CD14-positive monocyte (primary cell): ENCODE results near the gene CEACAM18. TPM values are rescaled to one million over a fixed set of nuclear protein-coding genes. Genes with fewer than 3 reads are reported as not detected.

Source experiments
- DNase-seq, 3 donors: peaks; one replicate each; pipeline ENCODE4 v3.0.0-alpha.2; 2011 to 2022
- H2AFZ ChIP-seq: 2 replicates; pipeline ENCODE4 v1.6.0; 2012; ENCODE audit warnings: mild to moderate bottlenecking, low read depth, low read length, inconsistent platforms; ENCODE audit not compliant: insufficient read depth, poor library complexity, severe bottlenecking
- H3K27ac ChIP-seq, 2 donors: 1 replicate in 1 of 2; 2 replicates in 1 of 2; pipeline ENCODE4 v1.5.1; 2012 to 2013; ENCODE audit warnings: low read length in 2 of 2, control low read depth in 1 of 2, inconsistent platforms in 1 of 2, low read depth in 1 of 2, mild to moderate bottlenecking in 1 of 2
- H3K27me3 ChIP-seq, 2 donors: one replicate each; pipeline versions ENCODE4 v1.6.0 to v1.6.1; 2011 to 2013; ENCODE audit warnings: low read length in 2 of 2; ENCODE audit not compliant: control insufficient read depth in 2 of 2, insufficient read depth in 2 of 2
- H3K36me3 ChIP-seq, 2 donors: replicated peaks in 1 of 2; 1 replicate in 1 of 2; 2 replicates in 1 of 2; pipeline versions ENCODE4 v1.5.1 to v1.6.1; 2012 to 2013; ENCODE audit warnings: low read length in 2 of 2, control low read depth in 1 of 2, inconsistent platforms in 1 of 2, mild to moderate bottlenecking in 1 of 2; ENCODE audit not compliant: insufficient read depth in 2 of 2, control insufficient read depth in 1 of 2
- H3K4me1 ChIP-seq, 2 donors: 1 replicate in 1 of 2; 2 replicates in 1 of 2; pipeline versions ENCODE4 v1.5.1 to v1.6.1; 2012 to 2013; ENCODE audit warnings: low read length in 2 of 2, control low read depth in 1 of 2, inconsistent platforms in 1 of 2, mild to moderate bottlenecking in 1 of 2, moderate library complexity in 1 of 2; ENCODE audit not compliant: insufficient read depth in 2 of 2, control insufficient read depth in 1 of 2
- H3K4me2 ChIP-seq: replicated peaks from 2 replicates; pipeline ENCODE3; 2012; ENCODE audit warnings: low read length, moderate library complexity, mild to moderate bottlenecking; ENCODE audit not compliant: poor library complexity, severe bottlenecking; ENCODE audit errors: extremely low read depth
- H3K4me3 ChIP-seq, 3 experiments: fragments of 200-600 bp in 1 of 3; sonication (generic) in 1 of 3; replicated peaks in 1 of 3; 1 replicate in 2 of 3; 2 replicates in 1 of 3; pipeline ENCODE4 v1.5.1; 2011 to 2013; ENCODE audit warnings: low read length in 3 of 3, mild to moderate bottlenecking in 3 of 3, control low read depth in 2 of 3, low read depth in 2 of 3, inconsistent platforms in 1 of 3, moderate library complexity in 1 of 3
- H3K79me2 ChIP-seq: 2 replicates; pipeline ENCODE4 v1.6.0; 2012; ENCODE audit warnings: mild to moderate bottlenecking, control low read depth, inconsistent platforms, low read length, moderate library complexity; ENCODE audit not compliant: insufficient read depth
- H3K9ac ChIP-seq: 2 replicates; pipeline ENCODE4 v1.6.0; 2017; ENCODE audit warnings: low read length, mild to moderate bottlenecking; ENCODE audit not compliant: insufficient read depth, poor library complexity, severe bottlenecking
- H3K9me3 ChIP-seq, 2 donors: replicated peaks in 1 of 2; 1 replicate in 1 of 2; 2 replicates in 1 of 2; pipeline versions ENCODE4 v1.5.1 to v1.6.1; 2012 to 2013; ENCODE audit warnings: low read length in 2 of 2, control low read depth in 1 of 2; ENCODE audit not compliant: control insufficient read depth in 1 of 2, insufficient read depth in 1 of 2
- H4K20me1 ChIP-seq: 2 replicates; pipeline ENCODE4 v1.6.0; 2012; ENCODE audit warnings: mild to moderate bottlenecking, low read length, control low read depth, moderate library complexity; ENCODE audit not compliant: insufficient read depth
- H3K27ac Mint-ChIP-seq, 7 donors: one replicate each; pipeline ENCODE4 v1.8.0; 2020; ENCODE audit warnings: mild to moderate bottlenecking in 7 of 7, mixed read lengths in 7 of 7, moderate library complexity in 6 of 7, inconsistent platforms in 2 of 7
- H3K27me3 Mint-ChIP-seq, 3 donors: one replicate each; pipeline ENCODE4 v1.8.0; 2021 to 2022; ENCODE audit warnings: low read depth in 3 of 3, mild to moderate bottlenecking in 3 of 3, mixed read lengths in 3 of 3, moderate library complexity in 3 of 3, inconsistent platforms in 1 of 3
- H3K36me3 Mint-ChIP-seq, 2 donors: one replicate each; pipeline ENCODE4 v1.8.0; 2020; ENCODE audit warnings: mixed read lengths in 2 of 2, inconsistent platforms in 1 of 2, mild to moderate bottlenecking in 1 of 2
- H3K4me1 Mint-ChIP-seq: one replicate; pipeline ENCODE4 v1.8.0; 2020; ENCODE audit warnings: mild to moderate bottlenecking, mixed read lengths
- H3K4me3 Mint-ChIP-seq, 2 donors: one replicate each; pipeline ENCODE4 v1.8.0; 2020; ENCODE audit warnings: mild to moderate bottlenecking in 2 of 2, mixed read lengths in 2 of 2, moderate library complexity in 1 of 2
- H3K9me3 Mint-ChIP-seq, 7 donors: one replicate each; pipeline ENCODE4 v1.8.0; 2020 to 2022; ENCODE audit warnings: mixed read lengths in 7 of 7, mild to moderate bottlenecking in 6 of 7, moderate library complexity in 6 of 7, inconsistent platforms in 2 of 7
- WGBS: methylation state at CpG from one replicate; pipeline ENCODE4 v1.1.5; 2013; ENCODE audit warnings: missing lambda C conversion rate; ENCODE audit not compliant: insufficient coverage; 5-methylcytosine and 5-hydroxymethylcytosine counted together
- intact Hi-C, 2 donors: fragments of 100-400 bp; cut with micrococcal nuclease; formaldehyde crosslinking; loops; one replicate each; pipeline versions ENCODE4 v1.15.0 to v1.15.1; 2023
- polyA plus RNA-seq, 3 donors: library from polyadenylated mRNA; depleted of rRNA in 1 of 3; unstranded in 2 of 3; stranded (reverse) in 1 of 3; fragments of 300-500 nt in 2 of 3; fragments of >200 nt in 1 of 3; fragmentation: Illumina TruSeq in 2 of 3; gene quantifications; 1 replicate in 2 of 3; 2 replicates in 1 of 3; pipeline ENCODE4 v1.2.3, GENCODE V29; 2012 to 2021
- TF ChIP-seq, protein P1 (sequence below): fragments of 200-600 bp; IDR thresholded peaks from one replicate; pipeline ENCODE4 v1.8.0; 2022; ENCODE audit warnings: antibody characterized with exemption, mild to moderate bottlenecking

CEACAM18 gene
- polyA plus RNA-seq, 3 donors: not detected

GRCh38 chr19:51469629-51470028 lies 8.7 kb upstream of the CEACAM18 start:
- Histone ChIP-seq H3K4me2 (no peak overlapping the region), H2AFZ (no peak overlapping the region), H3K9me3 (no peaks in the 10 kb centered on the region), H3K27ac (no peak overlapping the region), H3K4me3 (no peak overlapping the region), H4K20me1 (no peaks in the 10 kb centered on the region), H3K4me1 (peaks cover 10 to 27% of the 10 kb centered on the region in 2 donors), H3K36me3 (no peaks in the 10 kb centered on the region), H3K79me2 (no peaks in the 10 kb centered on the region), H3K27me3 (no peaks in the 10 kb centered on the region), H3K9ac (no peak overlapping the region)
- WGBS: 100% methylated on average over 1 of the region's 1 CpG
- intact Hi-C loops: loop anchor here (5.0 to 10.0 kb wide), 3 partner anchors 138 to 365 kb away; no protein-coding TSS in a partner anchor
- no peak overlapping the region for H3K4me3 Mint-ChIP-seq
- H3K27me3 Mint-ChIP-seq: peaks cover 8 to 23% (median 16%) of the 10 kb centered on the region in 3 donors
- no peak for DNase-seq
- H3K36me3 Mint-ChIP-seq: peaks cover 0 to 2% of the 10 kb centered on the region in 2 donors
- TF ChIP-seq, protein P1, sequence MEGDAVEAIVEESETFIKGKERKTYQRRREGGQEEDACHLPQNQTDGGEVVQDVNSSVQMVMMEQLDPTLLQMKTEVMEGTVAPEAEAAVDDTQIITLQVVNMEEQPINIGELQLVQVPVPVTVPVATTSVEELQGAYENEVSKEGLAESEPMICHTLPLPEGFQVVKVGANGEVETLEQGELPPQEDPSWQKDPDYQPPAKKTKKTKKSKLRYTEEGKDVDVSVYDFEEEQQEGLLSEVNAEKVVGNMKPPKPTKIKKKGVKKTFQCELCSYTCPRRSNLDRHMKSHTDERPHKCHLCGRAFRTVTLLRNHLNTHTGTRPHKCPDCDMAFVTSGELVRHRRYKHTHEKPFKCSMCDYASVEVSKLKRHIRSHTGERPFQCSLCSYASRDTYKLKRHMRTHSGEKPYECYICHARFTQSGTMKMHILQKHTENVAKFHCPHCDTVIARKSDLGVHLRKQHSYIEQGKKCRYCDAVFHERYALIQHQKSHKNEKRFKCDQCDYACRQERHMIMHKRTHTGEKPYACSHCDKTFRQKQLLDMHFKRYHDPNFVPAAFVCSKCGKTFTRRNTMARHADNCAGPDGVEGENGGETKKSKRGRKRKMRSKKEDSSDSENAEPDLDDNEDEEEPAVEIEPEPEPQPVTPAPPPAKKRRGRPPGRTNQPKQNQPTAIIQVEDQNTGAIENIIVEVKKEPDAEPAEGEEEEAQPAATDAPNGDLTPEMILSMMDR: no peak
- H3K27ac Mint-ChIP-seq: no peak overlapping the region
- peaks cover 34% of the 10 kb centered on the region for H3K4me1 Mint-ChIP-seq
- no peaks in the 10 kb centered on the region for H3K9me3 Mint-ChIP-seq

- no peak overlapping the region for H3K9ac ChIP-seq
- no peaks in the 10 kb centered on the region for H3K27me3 ChIP-seq
- no peak overlapping the region for H3K27ac Mint-ChIP-seq
- intact Hi-C loops: loop anchor here in 1 of 2 donors (5.0 kb wide), 2 partner anchors 136 to 191 kb away; no protein-coding TSS in a partner anchor
- H2AFZ ChIP-seq: no peak overlapping the region
- H3K36me3 ChIP-seq: no peaks in the 10 kb centered on the region
- H3K9me3 Mint-ChIP-seq: peaks cover 0 to 2% (median under 1%) of the 10 kb centered on the region in 7 donors
- peaks cover 10 to 25% of the 10 kb centered on the region in 2 donors for H3K4me1 ChIP-seq
- H3K4me3 ChIP-seq: no peak overlapping the region
- H3K4me3 Mint-ChIP-seq: no peak overlapping the region
- H3K27ac ChIP-seq: no peak overlapping the region
- TF ChIP-seq, protein P1: no peak
- no peaks in the 10 kb centered on the region for H4K20me1 ChIP-seq
- DNase-seq: no peak
- H3K9me3 ChIP-seq: no peaks in the 10 kb centered on the region
- WGBS: no CpG with 5 or more reads among the region's 9 CpGs
- H3K4me2 ChIP-seq: no peak overlapping the region
- no peaks in the 10 kb centered on the region for H3K36me3 Mint-ChIP-seq
- no peaks in the 10 kb centered on the region for H3K79me2 ChIP-seq
- peaks cover 32% of the 10 kb centered on the region for H3K4me1 Mint-ChIP-seq
- H3K27me3 Mint-ChIP-seq: peaks cover 11 to 14% (median 11%) of the 10 kb centered on the region in 3 donors
Measured at GRCh38 chr19:51470966-51471365, 7.4 kb upstream of the CEACAM18 start.
